ENCODE data around the gene BTBD7. TPM values are rescaled to one million over a fixed set of nuclear protein-coding genes. Genes with fewer than 3 reads are reported as not detected.

BTBD7 gene
- total RNA-seq, 4 donors from 2014 or later = 10.0 to 16.9 (median 12.1) TPM

- Histone ChIP-seq H3K27ac (no peak overlapping the region), H3K9me3 (no peaks in the 10 kb centered on the region), H3K36me3 (peaks cover 0 to 50% of the 10 kb centered on the region in 2 donors), H3K4me1 (no peaks in the 10 kb centered on the region), H3K27me3 (no peaks in the 10 kb centered on the region), H3K4me3 (no peak overlapping the region)
- TF ChIP-seq POLR2A (IDR thresholded peaks at IDR 0.05) (no peak), CTCF (IDR thresholded peaks at IDR 0.05 in 4 of 5, conservative IDR thresholded peaks at IDR 0.05 in 1 of 5) (no peak)
- intact Hi-C loops (cut with DNase I; ENCODE audit: low total_unique reads) (no loop called here), in situ Hi-C loops (cut with MboI; ENCODE audit: low sequenced_read_pairs in 4 of 4) (no loop called here)
- no peak for ATAC-seq
- DNase-seq = no peak
Observed at GRCh38 chr14:93228550-93228949, 104.3 kb downstream of the BTBD7 start.

- H3K4me3 ChIP-seq = no peak overlapping the region
- H3K9me3 ChIP-seq = no peaks in the 10 kb centered on the region
- H3K27me3 ChIP-seq = no peaks in the 10 kb centered on the region
- H3K27ac ChIP-seq = no peak overlapping the region
- no peaks in the 10 kb centered on the region for H3K4me1 ChIP-seq
- in situ Hi-C loops (cut with MboI; ENCODE audit: low sequenced_read_pairs in 4 of 4) = loop anchor here in 1 of 4 donors (25.0 kb wide), 1 partner anchor 389 kb away; no protein-coding TSS in a partner anchor
- ATAC-seq (no peak), DNase-seq (no peak)
- intact Hi-C loops (cut with DNase I; ENCODE audit: low total_unique reads) = no loop called here
- no peak for TF ChIP-seq POLR2A (IDR thresholded peaks at IDR 0.05)
- peaks cover 2 to 95% of the 10 kb centered on the region in 2 donors for H3K36me3 ChIP-seq
Observed at GRCh38 chr14:93223565-93223964, 109.3 kb downstream of the BTBD7 start.

- TF ChIP-seq POLR2A (IDR thresholded peaks at IDR 0.05) = no peak
- no peak for TF ChIP-seq CTCF (IDR thresholded peaks at IDR 0.05 in 4 of 5, conservative IDR thresholded peaks at IDR 0.05 in 1 of 5)
- H3K27me3 ChIP-seq = no peaks in the 10 kb centered on the region
- no peaks in the 10 kb centered on the region for H3K9me3 ChIP-seq
- intact Hi-C loops (cut with DNase I; ENCODE audit: low total_unique reads) = no loop called here
- H3K36me3 ChIP-seq = peaks cover 2 to 94% of the 10 kb centered on the region in 2 donors
- ATAC-seq (no peak), DNase-seq (no peak)
- in situ Hi-C loops (cut with MboI; ENCODE audit: low sequenced_read_pairs in 4 of 4) = loop anchor here in 1 of 4 donors (25.0 kb wide), 1 partner anchor 392 kb away; no protein-coding TSS in a partner anchor
- no peaks in the 10 kb centered on the region for H3K4me1 ChIP-seq
- H3K4me3 ChIP-seq = no peak overlapping the region
- no peak overlapping the region for H3K27ac ChIP-seq
Observed at GRCh38 chr14:93220509-93220908, 112.3 kb downstream of the BTBD7 start.

- no peak for DNase-seq
- Histone ChIP-seq H3K27me3 (no peaks in the 10 kb centered on the region), H3K4me3 (no peak overlapping the region), H3K36me3 (peaks cover 2 to 96% of the 10 kb centered on the region in 2 donors), H3K9me3 (no peaks in the 10 kb centered on the region), H3K27ac (no peak overlapping the region), H3K4me1 (no peaks in the 10 kb centered on the region)
- peak in 3 of 5 experiments; percentile 21 to 58 (median 48) for TF ChIP-seq CTCF (IDR thresholded peaks at IDR 0.05 in 4 of 5, conservative IDR thresholded peaks at IDR 0.05 in 1 of 5)
- no peak for TF ChIP-seq POLR2A (IDR thresholded peaks at IDR 0.05)
- in situ Hi-C loops (cut with MboI; ENCODE audit: low sequenced_read_pairs in 4 of 4) (loop anchor here in 1 of 4 donors (25.0 kb wide), 1 partner anchor 393 kb away; no protein-coding TSS in a partner anchor), intact Hi-C loops (cut with DNase I; ENCODE audit: low total_unique reads) (no loop called here)
- ATAC-seq = peak; percentile 65 to 76
Observed at GRCh38 chr14:93219103-93219726, 113.6 kb downstream of the BTBD7 start.

GRCh38 chr14:93214598-93214997 is 118.2 kb downstream of the BTBD7 start:
- in situ Hi-C loops (cut with MboI; ENCODE audit: low sequenced_read_pairs in 4 of 4) = loop anchor here in 1 of 4 donors (25.0 kb wide), 1 partner anchor 398 kb away; no protein-coding TSS in a partner anchor
- intact Hi-C loops (cut with DNase I; ENCODE audit: low total_unique reads) = no loop called here
- H3K36me3 ChIP-seq = peaks cover 0 to 95% of the 10 kb centered on the region in 2 donors
- H3K27ac ChIP-seq = no peak overlapping the region
- H3K4me1 ChIP-seq = no peaks in the 10 kb centered on the region
- ATAC-seq (no peak), DNase-seq (no peak)
- H3K27me3 ChIP-seq = no peaks in the 10 kb centered on the region
- no peak overlapping the region for H3K4me3 ChIP-seq
- no peaks in the 10 kb centered on the region for H3K9me3 ChIP-seq
- TF ChIP-seq POLR2A (IDR thresholded peaks at IDR 0.05) = no peak
- TF ChIP-seq CTCF (IDR thresholded peaks at IDR 0.05 in 4 of 5, conservative IDR thresholded peaks at IDR 0.05 in 1 of 5) = no peak

Measured in gastrocnemius medialis (tissue), 4 donors.